NOMO-1 (cell line): ENCODE data around the gene YWHAQ.
"Not testable (repeated sequence)": the region's sequence is repeated elsewhere in the genome, so short reads cannot be mapped to it uniquely, and the experiment has no call there.

Experiments used
- DNase-seq, 2 experiments: peaks; one replicate each; lab custom pipeline; 2025; ENCODE audit not compliant: unreplicated experiment in 2 of 2; lab: John Stamatoyannopoulos, UW

Gene YWHAQ

GRCh38 chr2:9595746-9596145 lies 35.1 kb downstream of the YWHAQ start:
- no peak for DNase-seq

- not testable (repeated sequence) for DNase-seq
Observed at GRCh38 chr2:9595256-9595655, 35.5 kb downstream of the YWHAQ start.

GRCh38 chr2:9594366-9595054 lies 36.3 kb downstream of the YWHAQ start:
- no peak for DNase-seq

GRCh38 chr2:9593925-9594324 lies 36.9 kb downstream of the YWHAQ start:
- no peak for DNase-seq

GRCh38 chr2:9592699-9593098 lies 38.1 kb downstream of the YWHAQ start:
- no peak for DNase-seq

GRCh38 chr2:9590641-9591040 lies 40.2 kb downstream of the YWHAQ start:
- DNase-seq, result no peak

GRCh38 chr2:9586465-9586864 lies 44.3 kb downstream of the YWHAQ start:
- DNase-seq, result no peak

GRCh38 chr2:9585486-9585885 lies 45.3 kb downstream of the YWHAQ start:
- DNase-seq, result no peak

GRCh38 chr2:9584902-9585301 lies 45.9 kb downstream of the YWHAQ start:
- DNase-seq, result not testable (repeated sequence)

GRCh38 chr2:9582624-9583023 lies 48.2 kb downstream of the YWHAQ start:
- no peak for DNase-seq

- no peak for DNase-seq
Observed at GRCh38 chr2:9578467-9579235, 52.1 kb downstream of the YWHAQ start.

- DNase-seq, result no peak
Observed at GRCh38 chr2:9574331-9574730, 56.5 kb downstream of the YWHAQ start.

- DNase-seq, result no peak
Observed at GRCh38 chr2:9573840-9574239, 57.0 kb downstream of the YWHAQ start.

GRCh38 chr2:9573013-9573720 lies 57.6 kb downstream of the YWHAQ start:
- no peak for DNase-seq

GRCh38 chr2:9570182-9571060 lies 60.4 kb downstream of the YWHAQ start:
- DNase-seq, result no peak

- DNase-seq, result no peak
Observed at GRCh38 chr2:9565436-9566153, 65.2 kb downstream of the YWHAQ start.

GRCh38 chr2:9560628-9561027 lies 70.2 kb downstream of the YWHAQ start:
- no peak for DNase-seq

- no peak for DNase-seq
Observed at GRCh38 chr2:9558948-9559381, 71.8 kb downstream of the YWHAQ start.

- peak; percentile 41 to 57 for DNase-seq
Observed at GRCh38 chr2:9556121-9556743, 74.6 kb downstream of the YWHAQ start.
